ENCODE data around the gene EXOC4. TPM values are rescaled to one million over a fixed set of nuclear protein-coding genes. Genes with fewer than 3 reads are reported as not detected.

EXOC4 gene
- total and polyA plus RNA-seq, 2 of the 8 experiments (the other 6 are each of a cell fraction or from before 2014, with no cell fraction given), result 27.0 to 67.3 TPM

DNA sequence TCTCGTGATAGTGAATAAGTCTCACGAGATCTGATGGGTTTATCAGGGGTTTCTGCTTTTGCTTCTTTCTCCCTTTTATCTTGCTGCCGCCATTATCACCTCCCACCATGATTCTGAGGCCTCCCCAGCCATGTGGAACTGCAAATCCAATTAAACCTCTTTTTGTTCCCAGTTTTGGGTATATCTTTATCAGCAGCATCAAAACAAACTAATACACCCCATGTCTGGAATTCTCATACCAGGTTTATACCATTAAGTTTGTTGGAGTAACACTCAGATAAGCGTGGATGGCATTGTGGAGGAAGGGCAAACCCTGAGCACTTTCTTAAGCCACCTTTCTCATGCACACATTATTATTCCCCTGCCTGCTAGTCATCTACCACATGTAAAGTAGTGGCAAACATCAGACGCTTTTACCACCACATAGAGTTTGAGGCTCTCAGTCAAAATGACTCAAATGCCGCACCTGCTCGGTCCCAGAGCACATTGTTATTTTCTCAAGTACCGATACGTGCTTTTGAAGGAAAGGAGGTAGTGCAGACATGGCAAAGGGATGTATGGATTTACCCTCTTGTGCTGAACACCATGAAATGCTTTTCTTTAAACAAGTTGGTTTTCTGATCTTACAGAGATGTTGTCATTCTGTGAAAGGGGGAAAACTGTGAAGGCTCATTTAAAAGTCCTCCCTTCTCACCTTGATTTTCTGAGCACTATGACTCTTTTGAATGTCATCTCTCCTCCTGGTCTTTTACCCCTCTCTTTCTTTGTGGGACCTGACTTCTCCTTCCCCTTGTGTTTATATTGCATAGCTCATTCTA, 429.7 kb downstream of the EXOC4 start:
- Histone ChIP-seq H4K5ac (ENCODE audit: insufficient read length, low read depth, low read length) (no peak overlapping the region), H3K4me1 (replicated peaks in 1 of 4; ENCODE audit: control insufficient read depth in 3 of 4, insufficient read depth in 4 of 4, low read length in 3 of 4) (peaks cover 0 to 7% (median 2%) of the 10 kb centered on the region in 4 experiments; a peak in 1 of 7 replicates), H3K56ac (replicated peaks; ENCODE audit: insufficient read length, low read depth, low read length) (no peak overlapping the region), H3K14ac (ENCODE audit: insufficient read length) (no peak overlapping the region), H2BK120ac (replicated peaks; ENCODE audit: low read depth, low read length) (no peak overlapping the region), H3K36me3 (ENCODE audit: control insufficient read depth in 2 of 4, insufficient read depth in 4 of 4, low read length in 3 of 4) (no peaks in the 10 kb centered on the region), H3K23ac (ENCODE audit: insufficient read length) (no peak overlapping the region), H4K20me1 (replicated peaks in 1 of 2; ENCODE audit: control insufficient read depth in 1 of 2, insufficient read depth in 2 of 2, low read length in 2 of 2) (no peaks in the 10 kb centered on the region), H3K79me2 (ENCODE audit: control insufficient read depth in 1 of 2, insufficient read depth in 2 of 2, low read length in 2 of 2) (no peaks in the 10 kb centered on the region), H2BK12ac (ENCODE audit: low read depth, low read length) (no peak overlapping the region), H3K79me1 (ENCODE audit: low read depth, low read length) (no peaks in the 10 kb centered on the region), H3K27me3 (replicated peaks in 1 of 4; ENCODE audit: control insufficient read depth in 3 of 4, extremely low read depth in 1 of 4, insufficient read depth in 3 of 4, low read length in 3 of 4) (no peaks in the 10 kb centered on the region), H3K4me2 (ENCODE audit: insufficient read depth in 1 of 2, low read depth in 2 of 2, low read length in 2 of 2) (no peak overlapping the region), H2BK15ac (ENCODE audit: low read length) (no peak overlapping the region), H2AK5ac (ENCODE audit: low read depth, low read length) (no peak overlapping the region), H2BK5ac (ENCODE audit: low read depth, low read length) (no peak overlapping the region), H3K23me2 (ENCODE audit: low read depth, low read length) (no peaks in the 10 kb centered on the region; the same call in 1 of the 2 replicates), H3K4ac (replicated peaks; ENCODE audit: insufficient read length, low read depth, low read length) (no peak overlapping the region), H3K4me3 (ENCODE audit: extremely low read depth in 1 of 4, insufficient read depth in 2 of 4, low read depth in 3 of 4, low read length in 4 of 4) (no peak overlapping the region), H3K9me3 (ENCODE audit: insufficient read depth in 2 of 2, low read depth in 1 of 2, low read length in 1 of 2) (no peaks in the 10 kb centered on the region), H2BK20ac (ENCODE audit: low read length) (no peak overlapping the region), H3K18ac (ENCODE audit: extremely low read depth, low read length) (no peak overlapping the region), H3K9ac (replicated peaks in 1 of 4; ENCODE audit: extremely low read depth in 1 of 4, low read depth in 3 of 4, low read length in 3 of 4) (no peak overlapping the region), H3K27ac (ENCODE audit: low read depth, low read length) (no peak overlapping the region), H2AFZ (ENCODE audit: low read length) (no peak overlapping the region), H4K91ac (replicated peaks; ENCODE audit: insufficient read length, low read length) (no peak overlapping the region), H4K8ac (ENCODE audit: extremely low read depth, insufficient read depth, low read length) (no peak overlapping the region)
- no peak for FAIRE-seq
- no peak for DNase-seq (ENCODE audit: low read depth in 1 of 2, low spot score in 2 of 2)
- WGBS, 2 experiments (ENCODE audit: extremely low coverage in 1 of 2, insufficient coverage in 1 of 2, insufficient read length in 1 of 2, insufficient replicate concordance in 2 of 2, low coverage in 1 of 2, low lambda C conversion rate in 2 of 2, missing lambda C conversion rate in 1 of 2), result 69% methylated on average over 9 of the region's 9 CpGs; no CpG with 5 or more reads in 1 of the 2 experiments
- CTCF ChIA-PET (ENCODE audit: partially characterized antibody), result no interaction called here
- POLR2A ChIA-PET (ENCODE audit: partially characterized antibody), result no interaction called here
- TF ChIP-seq SIRT6 (IDR thresholded peaks at IDR 0.05; ENCODE audit: low read length) (no peak), CBX8 (IDR thresholded peaks at IDR 0.05; ENCODE audit: borderline replicate concordance, low read depth, low read length) (no peak), SP4 (IDR thresholded peaks at IDR 0.05; ENCODE audit: low read length) (no peak), CTBP2 (IDR thresholded peaks at IDR 0.05; ENCODE audit: borderline replicate concordance, insufficient read depth, insufficient read length, low read length) (no peak), FOSL1 (IDR thresholded peaks at IDR 0.05; ENCODE audit: insufficient read depth, low read depth, low read length) (no peak), SAP30 (IDR thresholded peaks at IDR 0.05; ENCODE audit: insufficient read depth, insufficient replicate concordance, low read length) (no peak), ASH2L (IDR thresholded peaks at IDR 0.05; ENCODE audit: low read length) (no peak), USF2 (IDR thresholded peaks at IDR 0.05; ENCODE audit: low read length) (no peak), RNF2 (IDR thresholded peaks at IDR 0.05; ENCODE audit: borderline replicate concordance, low read depth, low read length, missing control alignments, poor library complexity, severe bottlenecking) (no peak)
- TF ChIP-seq, protein P1, sequence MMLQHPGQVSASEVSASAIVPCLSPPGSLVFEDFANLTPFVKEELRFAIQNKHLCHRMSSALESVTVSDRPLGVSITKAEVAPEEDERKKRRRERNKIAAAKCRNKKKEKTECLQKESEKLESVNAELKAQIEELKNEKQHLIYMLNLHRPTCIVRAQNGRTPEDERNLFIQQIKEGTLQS (IDR thresholded peaks at IDR 0.05; ENCODE audit: insufficient read depth, low read depth, low read length), result no peak
